GM12872 (cell line): ENCODE results near the gene LRRC27.

Experiments used
- TF ChIP-seq, protein P1 (sequence below): IDR thresholded peaks from 3 replicates; pipeline ENCODE4 v1.5.1; 2011; ENCODE audit warnings: low read depth, mild to moderate bottlenecking, low read length, moderate library complexity; ENCODE audit not compliant: insufficient read depth

LRRC27 gene

DNA sequence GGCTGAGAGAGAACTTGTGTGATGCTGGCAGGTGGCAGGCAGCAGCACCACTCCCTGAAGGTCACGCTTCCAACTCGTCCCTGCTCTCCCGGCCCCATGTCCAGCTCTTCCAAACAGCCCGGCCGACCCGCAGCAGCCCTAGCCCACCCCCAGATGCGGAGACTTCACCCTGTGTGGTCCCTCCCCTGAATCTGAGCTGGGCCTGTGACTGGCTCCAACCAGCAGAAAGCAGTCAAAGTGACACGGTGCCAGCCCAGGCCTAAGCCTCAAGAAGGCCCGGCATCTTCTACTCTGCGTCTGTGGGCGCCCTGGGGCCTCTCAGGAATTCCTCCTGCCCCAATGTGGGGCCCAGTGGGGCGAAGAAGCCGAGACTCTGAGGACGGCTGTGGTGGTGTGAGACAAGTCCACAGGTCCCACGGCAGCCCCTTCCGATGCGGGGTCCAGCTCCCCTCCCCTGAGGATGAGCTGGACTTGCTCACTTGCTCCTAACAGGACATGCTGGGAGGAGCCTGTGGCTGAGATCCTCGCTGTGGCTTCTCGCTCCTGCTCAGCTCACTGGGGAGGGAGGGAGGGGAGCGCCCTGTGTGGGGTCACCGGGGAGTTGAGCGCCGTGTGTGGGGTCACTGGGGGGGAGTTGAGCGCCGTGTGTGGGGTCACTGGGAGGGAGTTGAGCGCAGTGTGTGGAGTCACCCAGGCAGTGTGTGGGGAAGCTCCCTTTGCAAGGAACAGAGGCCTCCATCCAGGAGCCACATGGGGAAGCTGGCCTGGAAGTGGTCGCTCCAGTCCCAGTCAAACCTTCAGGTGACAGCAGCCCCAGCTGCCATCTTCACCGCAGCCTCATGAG is 33.7 kb upstream of the LRRC27 start:
- TF ChIP-seq, protein P1, sequence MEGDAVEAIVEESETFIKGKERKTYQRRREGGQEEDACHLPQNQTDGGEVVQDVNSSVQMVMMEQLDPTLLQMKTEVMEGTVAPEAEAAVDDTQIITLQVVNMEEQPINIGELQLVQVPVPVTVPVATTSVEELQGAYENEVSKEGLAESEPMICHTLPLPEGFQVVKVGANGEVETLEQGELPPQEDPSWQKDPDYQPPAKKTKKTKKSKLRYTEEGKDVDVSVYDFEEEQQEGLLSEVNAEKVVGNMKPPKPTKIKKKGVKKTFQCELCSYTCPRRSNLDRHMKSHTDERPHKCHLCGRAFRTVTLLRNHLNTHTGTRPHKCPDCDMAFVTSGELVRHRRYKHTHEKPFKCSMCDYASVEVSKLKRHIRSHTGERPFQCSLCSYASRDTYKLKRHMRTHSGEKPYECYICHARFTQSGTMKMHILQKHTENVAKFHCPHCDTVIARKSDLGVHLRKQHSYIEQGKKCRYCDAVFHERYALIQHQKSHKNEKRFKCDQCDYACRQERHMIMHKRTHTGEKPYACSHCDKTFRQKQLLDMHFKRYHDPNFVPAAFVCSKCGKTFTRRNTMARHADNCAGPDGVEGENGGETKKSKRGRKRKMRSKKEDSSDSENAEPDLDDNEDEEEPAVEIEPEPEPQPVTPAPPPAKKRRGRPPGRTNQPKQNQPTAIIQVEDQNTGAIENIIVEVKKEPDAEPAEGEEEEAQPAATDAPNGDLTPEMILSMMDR: no peak

DNA sequence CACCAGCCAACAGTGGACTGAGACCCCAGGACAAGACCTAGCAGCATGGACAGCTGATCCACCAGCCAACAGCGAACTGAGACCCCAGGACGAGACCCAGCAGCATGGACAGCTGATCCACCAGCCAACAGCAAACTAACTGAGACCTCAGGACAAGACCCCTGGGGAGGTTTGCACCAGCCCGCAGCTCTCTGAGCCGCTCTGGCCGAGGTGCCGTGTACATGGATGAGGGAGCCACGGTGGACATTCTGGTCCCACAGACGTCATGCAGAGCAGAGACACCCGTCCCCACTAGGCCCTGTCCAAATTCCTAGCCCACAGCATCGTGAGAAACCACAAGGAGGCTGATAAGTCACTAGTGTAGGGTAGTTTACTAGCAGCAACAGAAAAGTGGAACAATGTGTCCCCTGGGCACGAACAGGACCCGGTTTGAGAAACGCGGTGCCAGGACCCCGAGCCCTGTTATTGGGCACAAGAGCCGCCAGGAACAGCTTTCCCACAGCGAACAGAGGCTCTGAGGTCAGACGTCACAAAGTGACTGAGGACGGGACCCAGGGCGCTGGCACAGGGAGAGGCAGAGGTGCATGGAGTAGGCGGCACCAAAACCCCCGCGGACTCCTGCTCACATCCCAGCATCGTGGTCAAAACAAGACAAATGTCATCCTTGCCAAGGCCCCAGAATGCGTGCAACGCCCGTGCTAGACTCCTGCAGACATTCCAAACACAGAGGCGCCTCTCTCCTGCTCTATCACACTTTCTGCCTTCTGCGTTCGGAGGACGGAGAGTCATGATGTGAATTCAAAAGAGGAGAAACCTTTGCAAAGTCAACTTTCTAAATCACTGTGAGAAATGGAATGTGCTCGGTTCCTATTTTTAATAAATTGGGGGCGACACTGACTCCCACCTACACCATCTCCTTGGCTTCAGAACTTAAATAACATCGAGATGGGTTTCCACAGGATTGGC is 32.3 kb upstream of the LRRC27 start:
- TF ChIP-seq, protein P1: no peak

DNA sequence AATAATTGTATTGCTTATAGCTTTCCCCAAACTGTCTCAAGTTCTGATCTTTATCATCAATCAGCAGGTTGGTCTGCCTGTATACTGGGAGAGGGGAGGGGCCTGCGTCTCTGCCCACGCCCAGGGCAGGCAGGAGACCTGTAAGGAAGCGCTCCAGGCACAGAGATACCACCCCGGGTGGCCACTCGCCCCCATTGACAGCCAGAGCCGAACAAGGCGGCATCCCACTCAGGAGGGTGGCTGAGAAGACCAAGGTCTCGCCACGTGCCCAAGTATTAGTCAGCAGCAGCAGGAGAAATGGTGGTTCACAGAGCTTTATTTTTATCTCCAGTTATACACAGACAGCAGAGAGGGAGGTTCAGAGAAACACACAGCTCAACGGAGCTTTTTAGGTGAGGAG is 31.4 kb upstream of the LRRC27 start:
- TF ChIP-seq, protein P1: no peak

DNA sequence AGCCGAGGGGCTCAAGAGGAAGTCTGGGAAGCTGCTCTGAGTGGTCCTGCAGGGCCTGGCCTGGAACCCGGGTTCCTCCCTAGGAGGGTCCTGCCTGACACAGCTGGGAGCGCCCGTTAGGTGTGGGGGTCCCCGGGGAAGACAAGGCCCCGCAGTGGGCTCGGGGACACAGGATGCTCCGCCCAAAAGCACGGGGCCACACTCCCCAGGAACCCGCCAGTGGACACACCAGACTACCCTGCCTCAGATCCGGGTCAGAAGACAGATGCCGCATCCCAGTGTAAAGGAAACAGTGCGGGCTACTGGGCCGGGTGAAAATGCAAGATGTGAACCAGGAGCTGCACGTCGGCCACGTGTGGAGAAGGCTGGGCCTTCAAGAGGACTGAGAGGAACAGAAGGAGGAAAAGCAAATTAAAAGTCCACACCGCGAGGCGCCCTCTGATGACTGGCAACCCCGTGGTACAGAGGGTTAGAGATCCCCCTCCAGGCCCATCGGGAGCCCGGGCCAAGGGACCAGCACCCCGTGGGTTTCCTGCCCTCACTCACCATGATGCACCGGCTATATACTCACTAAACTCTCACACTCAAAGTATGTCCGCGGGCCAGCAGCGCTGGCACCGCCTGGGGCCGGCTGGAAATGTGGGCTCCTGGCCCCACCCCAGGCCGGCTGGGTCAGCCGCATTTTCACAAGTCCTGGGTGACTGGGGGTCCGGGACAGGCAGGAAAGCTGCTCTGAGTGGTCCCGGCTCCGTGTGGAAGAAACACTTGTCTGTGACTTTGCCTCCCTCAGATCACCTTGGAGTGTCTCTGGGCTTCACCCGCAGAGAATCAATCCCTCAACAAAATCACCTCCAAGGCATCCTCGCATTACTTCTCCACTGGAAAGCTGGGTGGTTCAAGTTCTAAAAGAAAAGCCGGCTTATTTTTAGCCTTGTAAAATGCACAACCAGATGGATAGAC is 30.3 kb upstream of the LRRC27 start:
- TF ChIP-seq, protein P1: no peak

DNA sequence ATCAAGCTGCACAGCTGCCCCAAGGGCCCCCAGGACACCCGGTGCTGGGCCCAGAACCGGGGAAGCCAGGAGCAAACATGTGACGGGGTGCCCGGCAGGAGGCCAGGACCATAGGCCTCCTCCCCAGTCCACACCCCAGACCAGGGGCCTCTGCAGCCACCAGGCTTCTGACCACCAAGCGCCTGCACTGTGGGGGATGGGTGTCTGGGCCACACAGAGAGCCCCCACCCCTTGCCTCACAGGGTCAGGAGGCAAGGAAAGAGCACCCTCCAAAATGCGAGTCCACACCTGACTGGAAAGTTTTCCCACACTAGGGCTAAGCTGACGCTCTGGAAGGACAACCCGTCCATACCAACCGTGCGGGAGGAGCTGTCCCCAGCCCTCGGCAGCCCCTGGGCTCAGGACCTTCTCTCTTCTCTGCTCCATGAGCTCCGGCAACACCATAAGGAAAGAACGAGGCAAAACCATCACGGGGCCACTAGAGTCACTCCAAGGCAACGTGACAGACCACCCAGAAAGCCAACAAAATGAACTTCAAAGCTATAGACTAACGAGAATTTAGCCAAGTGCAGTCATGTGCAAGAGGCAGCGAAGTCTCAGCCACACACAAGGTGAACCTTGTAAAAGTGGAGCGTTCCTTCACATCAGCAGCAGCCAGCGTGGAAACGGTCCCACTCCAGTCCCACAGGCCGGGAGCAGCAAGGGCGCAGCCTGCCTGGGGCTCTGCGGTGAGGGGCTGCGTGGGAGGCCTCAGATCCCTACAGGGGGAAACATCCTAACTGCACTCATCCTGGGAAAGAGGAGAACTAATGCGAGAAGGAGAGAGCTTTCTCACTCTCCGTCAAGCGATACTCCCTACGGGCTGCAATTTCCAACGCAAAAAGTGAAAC is 29.3 kb upstream of the LRRC27 start:
- TF ChIP-seq, protein P1: no peak

DNA sequence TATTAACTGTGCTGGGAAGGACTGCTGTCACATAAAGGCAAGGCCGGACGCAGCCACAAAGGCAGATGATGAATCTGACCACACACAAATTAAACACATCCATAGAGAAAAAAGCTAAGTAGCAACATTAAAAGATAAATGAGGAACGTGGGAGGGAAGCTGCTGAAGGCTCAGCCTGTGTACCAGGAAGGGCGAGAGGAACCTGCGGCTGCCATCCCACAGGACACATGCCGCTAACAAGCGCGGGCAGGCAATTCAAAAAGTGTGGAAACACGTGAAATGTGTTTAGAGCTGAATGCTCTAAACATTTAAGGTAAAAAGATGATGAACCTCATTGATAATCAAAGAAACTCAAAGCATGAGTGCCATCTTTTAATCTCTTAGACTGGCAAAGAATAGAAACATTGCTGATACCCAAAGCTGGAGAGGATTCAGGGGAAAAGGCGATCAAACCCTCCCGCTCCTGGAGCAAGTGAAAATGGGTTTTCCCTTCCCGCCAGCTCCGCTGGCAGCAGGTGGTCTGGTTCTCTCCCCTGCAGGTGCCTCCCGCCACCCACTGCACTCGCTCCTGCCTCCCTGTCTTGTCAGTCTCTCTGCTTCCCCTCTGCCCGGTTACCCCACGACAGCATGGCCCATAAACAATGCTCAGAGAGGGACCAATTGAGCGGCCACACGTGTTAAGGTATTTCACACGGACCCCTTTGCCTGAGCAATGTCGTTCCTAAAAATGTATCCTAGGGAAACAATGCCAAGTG is 28.5 kb upstream of the LRRC27 start:
- TF ChIP-seq, protein P1: no peak
